Right ventricle myocardium inferior (tissue), 1 donor: ENCODE data around the gene MAPT. TPM values are rescaled to one million over a fixed set of nuclear protein-coding genes. Genes with fewer than 3 reads are reported as not detected.

Experiments used
- ATAC-seq: fragments of 200-7000 bp; cut with Tn5 transposase; one replicate; pipeline ENCODE4 v1.9.1; 2020; ENCODE audit warnings: mild to moderate bottlenecking, moderate library complexity
- DNase-seq: peaks from one replicate; pipeline ENCODE4 v3.0.0; 2021; ENCODE audit errors: missing footprints
- intact Hi-C: fragments of 100-400 bp; cut with DNase I; formaldehyde crosslinking; loops from one replicate; pipeline ENCODE4 v1.11.0; 2022
- total RNA-seq: library from RNA; stranded (reverse); fragmentation: NEBNext Ultra II Directional; extraction: Animal tissue kit (Norgen Biotek cat#: 25700); gene quantifications from one replicate; pipeline ENCODE4 v1.2.1, GENCODE V29; 2021
- donor health status: DM: no; HTN: yes; CAD: no; lungs with severe emphysema.

The MAPT gene
- total RNA-seq, 1 donor from 2014 or later: 39.3 TPM

- ATAC-seq (peak; percentile 77), DNase-seq (no peak)
- intact Hi-C loops: loop anchor here (1.0 to 5.0 kb wide), 3 partner anchors 42 to 169 kb away; no protein-coding TSS in a partner anchor
These were observed 150.1 kb downstream of the MAPT start for GRCh38 chr17:46044286-46044928.

GRCh38 chr17:46044989-46045388 lies 150.6 kb downstream of the MAPT start:
- no peak for ATAC-seq
- intact Hi-C loops: loop anchor here (1.0 to 5.0 kb wide), 3 partner anchors 43 to 168 kb away; no protein-coding TSS in a partner anchor
- DNase-seq: no peak

- intact Hi-C loops: no loop called here
- ATAC-seq: no peak
- DNase-seq: no peak
These were observed 151.3 kb downstream of the MAPT start for GRCh38 chr17:46045639-46046038.

GRCh38 chr17:46046957-46047356 lies 152.6 kb downstream of the MAPT start:
- no peak for ATAC-seq
- no peak for DNase-seq
- intact Hi-C loops: no loop called here

- intact Hi-C loops: no loop called here
- ATAC-seq (no peak), DNase-seq (no peak)
These were observed 153.0 kb downstream of the MAPT start for GRCh38 chr17:46047398-46047797.

GRCh38 chr17:46047856-46048255 lies 153.5 kb downstream of the MAPT start:
- ATAC-seq (no peak), DNase-seq (no peak)
- intact Hi-C loops: no loop called here

GRCh38 chr17:46049656-46050055 lies 155.3 kb downstream of the MAPT start:
- DNase-seq (no peak), ATAC-seq (no peak)
- intact Hi-C loops: no loop called here

- DNase-seq: no peak
- ATAC-seq: no peak
- intact Hi-C loops: no loop called here
These were observed 159.7 kb downstream of the MAPT start for GRCh38 chr17:46053911-46054534.

- DNase-seq: no peak
- intact Hi-C loops: no loop called here
- no peak for ATAC-seq
These were observed 162.5 kb downstream of the MAPT start for GRCh38 chr17:46056800-46057304.

- intact Hi-C loops: no loop called here
- ATAC-seq (no peak), DNase-seq (no peak)
These were observed 163.0 kb downstream of the MAPT start for GRCh38 chr17:46057366-46057765.

GRCh38 chr17:46059486-46059885 lies 165.1 kb downstream of the MAPT start:
- DNase-seq (no peak), ATAC-seq (peak; percentile 28)
- intact Hi-C loops: no loop called here

- DNase-seq (no peak), ATAC-seq (no peak)
- intact Hi-C loops: no loop called here
These were observed 166.1 kb downstream of the MAPT start for GRCh38 chr17:46060461-46060860.

- DNase-seq (no peak), ATAC-seq (no peak)
- intact Hi-C loops: no loop called here
These were observed 167.1 kb downstream of the MAPT start for GRCh38 chr17:46061435-46061834.

- intact Hi-C loops: no loop called here
- ATAC-seq: no peak
These were observed 168.9 kb downstream of the MAPT start for GRCh38 chr17:46063241-46063640.

GRCh38 chr17:46064460-46064859 lies 170.1 kb downstream of the MAPT start:
- no peak for DNase-seq
- intact Hi-C loops: no loop called here
- no peak for ATAC-seq

More at GRCh38 chr17:46063241-46063640, 168.9 kb downstream of the MAPT start:
- DNase-seq: no peak

GRCh38 chr17:46071796-46072195 lies 177.4 kb downstream of the MAPT start:
- intact Hi-C loops: no loop called here
- ATAC-seq (no peak), DNase-seq (no peak)

GRCh38 chr17:46072998-46073397 lies 178.6 kb downstream of the MAPT start:
- DNase-seq: no peak
- no peak for ATAC-seq
- intact Hi-C loops: no loop called here

- intact Hi-C loops: no loop called here
- no peak for ATAC-seq
- DNase-seq: no peak
These were observed 180.2 kb downstream of the MAPT start for GRCh38 chr17:46074540-46074939.
